Neural cell (in vitro differentiated cells): Measurements from ENCODE around the gene ZNF516.

Experiments used
- EP300 ChIP-seq: fragments of 450-650 bp; conservative IDR thresholded peaks from 2 replicates; pipeline ENCODE4 v1.6.1; 2014; ENCODE audit warnings: antibody characterized with exemption, mild to moderate bottlenecking, moderate library complexity; ENCODE audit not compliant: poor library complexity, severe bottlenecking
- TF ChIP-seq, protein P1 (sequence below): fragments of 450-650 bp; IDR thresholded peaks from 2 replicates; pipeline ENCODE4 v1.5.1; 2014; ENCODE audit warnings: antibody characterized with exemption, mild to moderate bottlenecking, moderate library complexity; ENCODE audit not compliant: poor library complexity, severe bottlenecking

DNA sequence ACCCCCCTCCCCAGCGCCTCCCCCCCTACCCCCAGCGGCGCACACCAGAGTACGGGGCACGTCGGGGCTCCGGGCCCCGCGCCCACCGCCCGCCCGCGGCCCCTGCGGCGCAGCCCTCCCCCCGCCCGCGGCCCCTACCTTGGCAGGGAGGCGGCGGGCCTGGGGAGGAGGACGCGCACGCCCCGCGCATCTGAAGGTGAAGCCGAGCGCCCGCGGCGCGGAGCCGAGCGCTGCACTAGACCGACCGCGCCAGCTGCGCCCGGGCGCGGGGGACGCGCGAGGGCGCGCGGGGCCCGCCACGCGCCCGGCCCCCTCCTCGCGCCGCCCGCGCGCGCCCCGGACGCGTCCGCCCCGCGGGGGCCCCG, at the start of gene ZNF516:
- TF ChIP-seq EP300: no peak
- TF ChIP-seq, protein P1, sequence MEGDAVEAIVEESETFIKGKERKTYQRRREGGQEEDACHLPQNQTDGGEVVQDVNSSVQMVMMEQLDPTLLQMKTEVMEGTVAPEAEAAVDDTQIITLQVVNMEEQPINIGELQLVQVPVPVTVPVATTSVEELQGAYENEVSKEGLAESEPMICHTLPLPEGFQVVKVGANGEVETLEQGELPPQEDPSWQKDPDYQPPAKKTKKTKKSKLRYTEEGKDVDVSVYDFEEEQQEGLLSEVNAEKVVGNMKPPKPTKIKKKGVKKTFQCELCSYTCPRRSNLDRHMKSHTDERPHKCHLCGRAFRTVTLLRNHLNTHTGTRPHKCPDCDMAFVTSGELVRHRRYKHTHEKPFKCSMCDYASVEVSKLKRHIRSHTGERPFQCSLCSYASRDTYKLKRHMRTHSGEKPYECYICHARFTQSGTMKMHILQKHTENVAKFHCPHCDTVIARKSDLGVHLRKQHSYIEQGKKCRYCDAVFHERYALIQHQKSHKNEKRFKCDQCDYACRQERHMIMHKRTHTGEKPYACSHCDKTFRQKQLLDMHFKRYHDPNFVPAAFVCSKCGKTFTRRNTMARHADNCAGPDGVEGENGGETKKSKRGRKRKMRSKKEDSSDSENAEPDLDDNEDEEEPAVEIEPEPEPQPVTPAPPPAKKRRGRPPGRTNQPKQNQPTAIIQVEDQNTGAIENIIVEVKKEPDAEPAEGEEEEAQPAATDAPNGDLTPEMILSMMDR: no peak
